ENCODE results near the gene ARNT2.
"Not testable (repeated sequence)": the region's sequence is repeated elsewhere in the genome, so short reads cannot be mapped to it uniquely, and the experiment has no call there.

Gene ARNT2

GRCh38 chr15:80384432-80384831, 19.8 kb upstream of the ARNT2 start:
- peaks cover 0 to 6% (median 0%) of the 10 kb centered on the region in 11 experiments; a peak in 3 of 22 replicates for H3K9me3 ChIP-seq (replicated peaks in 1 of 11)
- H3K4me1 ChIP-seq = peaks cover 0 to 9% (median 7%) of the 10 kb centered on the region in 10 experiments; a peak in 8 of 20 replicates
- H3K9ac ChIP-seq = no peak overlapping the region
- TF ChIP-seq Cebpa-rat (IDR thresholded peaks at IDR 0.05) = no peak
- H3K4me3 ChIP-seq = no peak overlapping the region
- no peaks in the 10 kb centered on the region for H3K27me3 ChIP-seq
- no peaks in the 10 kb centered on the region for H4K20me1 ChIP-seq
- H3K27ac ChIP-seq = no peak overlapping the region
- H3K4me2 ChIP-seq = peak overlapping the region in 6 of 11 experiments; percentile 6 to 33 (median 22); a peak in 7 of 22 replicates
- no peaks in the 10 kb centered on the region for H3K36me3 ChIP-seq

- H3K27me3 ChIP-seq = no peaks in the 10 kb centered on the region
- no peak overlapping the region for H3K27ac ChIP-seq
- no peak overlapping the region for H3K9ac ChIP-seq
- peaks cover 0 to 9% (median 7%) of the 10 kb centered on the region in 10 experiments; a peak in 8 of 20 replicates for H3K4me1 ChIP-seq
- no peak overlapping the region for H3K4me3 ChIP-seq
- peaks cover 0 to 6% (median 0%) of the 10 kb centered on the region in 11 experiments; a peak in 3 of 22 replicates for H3K9me3 ChIP-seq (replicated peaks in 1 of 11)
- TF ChIP-seq Cebpa-rat (IDR thresholded peaks at IDR 0.05) = no peak
- no peaks in the 10 kb centered on the region for H3K36me3 ChIP-seq
- no peaks in the 10 kb centered on the region for H4K20me1 ChIP-seq
- no peak overlapping the region for H3K4me2 ChIP-seq
Measured at GRCh38 chr15:80386151-80386550, 18.0 kb upstream of the ARNT2 start.

GRCh38 chr15:80388326-80388725, 15.9 kb upstream of the ARNT2 start:
- no peak for TF ChIP-seq Cebpa-rat (IDR thresholded peaks at IDR 0.05)
- H3K9ac ChIP-seq = no peak overlapping the region
- H3K4me3 ChIP-seq = no peak overlapping the region
- no peaks in the 10 kb centered on the region for H4K20me1 ChIP-seq
- no peaks in the 10 kb centered on the region for H3K27me3 ChIP-seq
- H3K4me2 ChIP-seq = no peak overlapping the region
- H3K9me3 ChIP-seq (replicated peaks in 1 of 11) = no peaks in the 10 kb centered on the region
- no peak overlapping the region for H3K27ac ChIP-seq
- peaks cover 0 to 9% (median 7%) of the 10 kb centered on the region in 10 experiments; a peak in 8 of 20 replicates for H3K4me1 ChIP-seq
- no peaks in the 10 kb centered on the region for H3K36me3 ChIP-seq

- Histone ChIP-seq H3K4me3 (no peak overlapping the region), H3K4me2 (no peak overlapping the region), H3K36me3 (no peaks in the 10 kb centered on the region), H3K9me3 (replicated peaks in 1 of 11) (no peaks in the 10 kb centered on the region), H3K27me3 (no peaks in the 10 kb centered on the region), H3K4me1 (peaks cover 0 to 5% (median 3%) of the 10 kb centered on the region in 10 experiments; a peak in 8 of 20 replicates), H4K20me1 (no peaks in the 10 kb centered on the region), H3K27ac (no peak overlapping the region), H3K9ac (no peak overlapping the region)
- no peak for TF ChIP-seq Cebpa-rat (IDR thresholded peaks at IDR 0.05)
Measured at GRCh38 chr15:80389370-80389769, 14.8 kb upstream of the ARNT2 start.

GRCh38 chr15:80390942-80391341, 13.2 kb upstream of the ARNT2 start:
- H3K27me3 ChIP-seq; H4K20me1 ChIP-seq; H3K9ac ChIP-seq; H3K27ac ChIP-seq; H3K9me3 ChIP-seq (replicated peaks in 1 of 11); H3K36me3 ChIP-seq; H3K4me1 ChIP-seq; H3K4me2 ChIP-seq; H3K4me3 ChIP-seq: not testable (repeated sequence)

GRCh38 chr15:80395616-80396015, 8.6 kb upstream of the ARNT2 start:
- Histone ChIP-seq H3K4me3 (no peak overlapping the region), H3K27me3 (no peaks in the 10 kb centered on the region), H3K9me3 (replicated peaks in 1 of 11) (no peaks in the 10 kb centered on the region), H3K4me1 (peaks cover 0 to 8% (median 0%) of the 10 kb centered on the region in 10 experiments; a peak in 2 of 20 replicates), H3K36me3 (no peaks in the 10 kb centered on the region), H4K20me1 (no peaks in the 10 kb centered on the region), H3K4me2 (peak overlapping the region in 2 of 11 experiments; percentile 8 to 25; a peak in 2 of 22 replicates), H3K27ac (no peak overlapping the region), H3K9ac (no peak overlapping the region)
- TF ChIP-seq Cebpa-rat (IDR thresholded peaks at IDR 0.05) = no peak

GRCh38 chr15:80396096-80396495, 8.1 kb upstream of the ARNT2 start:
- H3K4me2 ChIP-seq = no peak overlapping the region
- no peak overlapping the region for H3K27ac ChIP-seq
- H3K36me3 ChIP-seq = no peaks in the 10 kb centered on the region
- no peaks in the 10 kb centered on the region for H3K9me3 ChIP-seq (replicated peaks in 1 of 11)
- no peak overlapping the region for H3K9ac ChIP-seq
- no peak for TF ChIP-seq Cebpa-rat (IDR thresholded peaks at IDR 0.05)
- no peaks in the 10 kb centered on the region for H3K27me3 ChIP-seq
- H3K4me3 ChIP-seq = no peak overlapping the region
- peaks cover 0 to 8% (median 0%) of the 10 kb centered on the region in 10 experiments; a peak in 2 of 20 replicates for H3K4me1 ChIP-seq
- H4K20me1 ChIP-seq = no peaks in the 10 kb centered on the region

- no peak overlapping the region for H3K4me2 ChIP-seq
- H3K4me1 ChIP-seq = peaks cover 8 to 22% (median 18%) of the 10 kb centered on the region in 10 experiments; a peak in 17 of 20 replicates
- no peaks in the 10 kb centered on the region for H3K36me3 ChIP-seq
- H3K9me3 ChIP-seq (replicated peaks in 1 of 11) = peaks cover 6 to 11% (median 9%) of the 10 kb centered on the region in 11 experiments; a peak in 18 of 22 replicates
- peaks cover 10 to 15% (median 13%) of the 10 kb centered on the region in 11 experiments; a peak in 21 of 22 replicates for H3K27me3 ChIP-seq
- H3K9ac ChIP-seq = no peak overlapping the region
- H3K4me3 ChIP-seq = no peak overlapping the region
- no peak for TF ChIP-seq Cebpa-rat (IDR thresholded peaks at IDR 0.05)
- no peak overlapping the region for H3K27ac ChIP-seq
- H4K20me1 ChIP-seq = no peaks in the 10 kb centered on the region
Measured at GRCh38 chr15:80399508-80399907, 4.7 kb upstream of the ARNT2 start.

- H3K27me3 ChIP-seq = peaks cover 18 to 29% (median 25%) of the 10 kb centered on the region in 11 experiments; a peak in 21 of 22 replicates
- no peak for TF ChIP-seq Cebpa-rat (IDR thresholded peaks at IDR 0.05)
- H3K4me3 ChIP-seq = no peak overlapping the region
- H3K4me1 ChIP-seq = peaks cover 6 to 29% (median 24%) of the 10 kb centered on the region in 10 experiments; a peak in 18 of 20 replicates
- no peaks in the 10 kb centered on the region for H3K36me3 ChIP-seq
- H3K9me3 ChIP-seq (replicated peaks in 1 of 11) = peaks cover 9 to 14% (median 13%) of the 10 kb centered on the region in 11 experiments; a peak in 18 of 22 replicates
- H3K4me2 ChIP-seq = no peak overlapping the region; a peak in 1 of 22 replicates
- no peaks in the 10 kb centered on the region for H4K20me1 ChIP-seq
- no peak overlapping the region for H3K27ac ChIP-seq
- no peak overlapping the region for H3K9ac ChIP-seq
Measured at GRCh38 chr15:80401456-80401855, 2.7 kb upstream of the ARNT2 start.

- Histone ChIP-seq H3K36me3 (no peaks in the 10 kb centered on the region), H3K4me3 (no peak overlapping the region), H3K27ac (no peak overlapping the region), H3K9me3 (replicated peaks in 1 of 11) (peaks cover 9 to 14% (median 13%) of the 10 kb centered on the region in 11 experiments; a peak in 18 of 22 replicates), H3K4me1 (peaks cover 11 to 29% (median 24%) of the 10 kb centered on the region in 10 experiments; a peak in 18 of 20 replicates), H3K4me2 (peak overlapping the region in 10 of 11 experiments; percentile 7 to 89 (median 78); a peak in 14 of 22 replicates), H4K20me1 (no peaks in the 10 kb centered on the region), H3K27me3 (peaks cover 18 to 29% (median 25%) of the 10 kb centered on the region in 11 experiments; a peak in 21 of 22 replicates), H3K9ac (no peak overlapping the region)
- no peak for TF ChIP-seq Cebpa-rat (IDR thresholded peaks at IDR 0.05)
Measured at GRCh38 chr15:80402339-80402738, 1.8 kb upstream of the ARNT2 start.

Data from BLaER1 treated with 17β-estradiol and CSF1 and Interleukin-3, amounts not matched to agents 10 nM and 100 nM (cell line).